ENCODE results near the gene DHRSX.

DNA sequence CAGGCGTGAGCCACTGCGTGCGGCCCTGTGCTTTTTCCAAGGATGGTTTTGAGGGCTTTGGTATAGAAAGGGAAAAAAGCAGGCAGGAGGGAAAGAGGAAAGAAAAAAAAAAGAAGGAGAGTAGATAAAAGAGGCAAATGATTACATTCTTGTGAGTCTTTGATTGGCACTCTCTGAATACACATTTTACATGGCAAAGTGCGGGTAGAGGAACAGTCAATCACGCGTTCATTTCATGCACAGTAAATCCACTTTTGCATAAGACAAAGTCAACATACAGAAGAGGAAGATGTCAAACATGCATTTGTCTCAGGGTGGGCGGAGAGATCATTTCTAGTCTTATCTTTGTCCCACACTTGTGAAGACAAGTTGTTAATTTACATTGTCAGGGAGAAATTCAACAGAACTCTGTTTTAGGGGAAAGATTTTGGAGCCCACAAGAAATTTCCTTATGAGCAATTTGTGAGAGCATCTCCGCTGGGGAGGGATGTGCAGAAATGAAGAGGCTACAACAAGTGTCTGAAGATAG, 183.2 kb downstream of the DHRSX start:
- TF ChIP-seq, protein P1, sequence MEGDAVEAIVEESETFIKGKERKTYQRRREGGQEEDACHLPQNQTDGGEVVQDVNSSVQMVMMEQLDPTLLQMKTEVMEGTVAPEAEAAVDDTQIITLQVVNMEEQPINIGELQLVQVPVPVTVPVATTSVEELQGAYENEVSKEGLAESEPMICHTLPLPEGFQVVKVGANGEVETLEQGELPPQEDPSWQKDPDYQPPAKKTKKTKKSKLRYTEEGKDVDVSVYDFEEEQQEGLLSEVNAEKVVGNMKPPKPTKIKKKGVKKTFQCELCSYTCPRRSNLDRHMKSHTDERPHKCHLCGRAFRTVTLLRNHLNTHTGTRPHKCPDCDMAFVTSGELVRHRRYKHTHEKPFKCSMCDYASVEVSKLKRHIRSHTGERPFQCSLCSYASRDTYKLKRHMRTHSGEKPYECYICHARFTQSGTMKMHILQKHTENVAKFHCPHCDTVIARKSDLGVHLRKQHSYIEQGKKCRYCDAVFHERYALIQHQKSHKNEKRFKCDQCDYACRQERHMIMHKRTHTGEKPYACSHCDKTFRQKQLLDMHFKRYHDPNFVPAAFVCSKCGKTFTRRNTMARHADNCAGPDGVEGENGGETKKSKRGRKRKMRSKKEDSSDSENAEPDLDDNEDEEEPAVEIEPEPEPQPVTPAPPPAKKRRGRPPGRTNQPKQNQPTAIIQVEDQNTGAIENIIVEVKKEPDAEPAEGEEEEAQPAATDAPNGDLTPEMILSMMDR (conservative IDR thresholded peaks at IDR 0.05; ENCODE audit: low read depth, low read length): no peak
- TF ChIP-seq EZH2phosphoT487 (IDR thresholded peaks at IDR 0.05; ENCODE audit: borderline replicate concordance, low read length) (no peak), EZH2 (IDR thresholded peaks at IDR 0.05; ENCODE audit: low read length, unreplicated experiment) (no peak)

All from PC-3 (cell line).